Measurements from ENCODE around the gene FBXO40.

- TF ChIP-seq, protein P1, sequence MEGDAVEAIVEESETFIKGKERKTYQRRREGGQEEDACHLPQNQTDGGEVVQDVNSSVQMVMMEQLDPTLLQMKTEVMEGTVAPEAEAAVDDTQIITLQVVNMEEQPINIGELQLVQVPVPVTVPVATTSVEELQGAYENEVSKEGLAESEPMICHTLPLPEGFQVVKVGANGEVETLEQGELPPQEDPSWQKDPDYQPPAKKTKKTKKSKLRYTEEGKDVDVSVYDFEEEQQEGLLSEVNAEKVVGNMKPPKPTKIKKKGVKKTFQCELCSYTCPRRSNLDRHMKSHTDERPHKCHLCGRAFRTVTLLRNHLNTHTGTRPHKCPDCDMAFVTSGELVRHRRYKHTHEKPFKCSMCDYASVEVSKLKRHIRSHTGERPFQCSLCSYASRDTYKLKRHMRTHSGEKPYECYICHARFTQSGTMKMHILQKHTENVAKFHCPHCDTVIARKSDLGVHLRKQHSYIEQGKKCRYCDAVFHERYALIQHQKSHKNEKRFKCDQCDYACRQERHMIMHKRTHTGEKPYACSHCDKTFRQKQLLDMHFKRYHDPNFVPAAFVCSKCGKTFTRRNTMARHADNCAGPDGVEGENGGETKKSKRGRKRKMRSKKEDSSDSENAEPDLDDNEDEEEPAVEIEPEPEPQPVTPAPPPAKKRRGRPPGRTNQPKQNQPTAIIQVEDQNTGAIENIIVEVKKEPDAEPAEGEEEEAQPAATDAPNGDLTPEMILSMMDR (conservative IDR thresholded peaks at IDR 0.05; ENCODE audit: low read length), result no peak
- no peak for TF ChIP-seq EZH2phosphoT487 (IDR thresholded peaks at IDR 0.05; ENCODE audit: borderline replicate concordance)
These were observed 25.5 kb upstream of the FBXO40 start, which contains the start of gene ARGFX for GRCh38 chr3:121567649-121568048.
